Effector memory CD8-positive, alpha-beta T cell (primary cell): ENCODE data around the gene GATA3.

Experiments used
- ATAC-seq: fragments of 150-1000 bp; cut with Tn5 transposase; replicated peaks from 2 replicates; pipeline ENCODE4 v1.10.0; 2021; ENCODE audit warnings: mild to moderate bottlenecking, moderate library complexity
- DNase-seq, 3 experiments: peaks; one replicate each; pipeline ENCODE4 v3.0.0; 2021
- H3K27ac Mint-ChIP-seq, 2 donors: one replicate each; pipeline ENCODE4 v1.8.0; 2022; ENCODE audit warnings: mild to moderate bottlenecking in 2 of 2, mixed read lengths in 2 of 2, moderate library complexity in 2 of 2
- H3K27me3 Mint-ChIP-seq, 2 donors: one replicate each; pipeline ENCODE4 v1.8.0; 2022; ENCODE audit warnings: mixed read lengths in 2 of 2
- H3K36me3 Mint-ChIP-seq: one replicate; pipeline ENCODE4 v1.8.0; 2022; ENCODE audit warnings: mild to moderate bottlenecking, moderate library complexity, mixed read lengths; ENCODE audit not compliant: insufficient read depth
- H3K4me1 Mint-ChIP-seq, 2 donors: one replicate each; pipeline ENCODE4 v1.8.0; 2022; ENCODE audit warnings: low read depth in 2 of 2, mixed read lengths in 2 of 2
- H3K4me3 Mint-ChIP-seq, 2 donors: one replicate each; pipeline ENCODE4 v1.8.0; 2022; ENCODE audit warnings: mild to moderate bottlenecking in 2 of 2, mixed read lengths in 2 of 2, moderate library complexity in 2 of 2
- H3K9me3 Mint-ChIP-seq, 2 donors: one replicate each; pipeline ENCODE4 v1.8.0; 2022; ENCODE audit warnings: mixed read lengths in 2 of 2

Gene GATA3

DNA sequence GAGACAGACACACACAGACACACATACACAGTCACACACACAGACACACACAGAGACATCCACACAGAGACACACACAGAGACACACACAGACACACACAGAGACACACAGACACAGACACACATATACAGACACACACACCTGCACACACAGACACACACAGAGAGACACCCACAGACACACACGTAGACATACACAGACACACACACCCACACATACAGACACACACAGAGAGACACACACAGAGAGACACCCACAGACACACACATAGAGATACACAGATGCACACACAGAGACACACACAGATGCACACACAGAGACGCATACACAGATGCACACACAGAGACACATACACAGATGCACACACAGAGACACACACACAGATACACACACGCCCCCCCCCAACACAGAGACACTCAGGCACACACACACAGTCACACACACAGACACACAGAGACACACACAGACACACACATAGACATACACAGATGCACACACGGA is 58.5 kb downstream of the GATA3 start:
- ATAC-seq (no peak), DNase-seq (no peak)
- Mint-ChIP-seq H3K9me3 (no peaks in the 10 kb centered on the region), H3K27ac (no peak overlapping the region), H3K27me3 (no peaks in the 10 kb centered on the region), H3K36me3 (no peaks in the 10 kb centered on the region), H3K4me1 (peaks cover 0 to 3% of the 10 kb centered on the region in 2 donors), H3K4me3 (no peak overlapping the region)

DNA sequence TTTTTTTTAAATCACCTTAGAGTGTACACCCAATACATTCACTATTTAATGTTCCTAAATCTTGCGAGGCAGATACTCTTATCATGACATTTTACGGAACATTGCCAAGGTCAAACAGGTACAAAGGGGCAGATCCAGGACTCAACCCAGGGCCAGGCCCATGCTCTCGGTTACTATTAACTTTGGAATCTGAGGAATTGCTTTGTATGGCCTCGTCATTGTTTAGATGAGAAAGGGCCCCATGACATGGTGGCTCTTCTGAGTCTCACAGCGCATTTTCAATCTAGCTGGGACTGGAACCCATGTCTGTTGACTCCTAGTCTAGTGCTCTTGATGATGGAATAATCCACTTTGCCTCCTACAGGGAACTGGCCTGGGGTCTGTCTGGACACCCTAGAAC is 59.1 kb downstream of the GATA3 start:
- no peak overlapping the region for H3K27ac Mint-ChIP-seq
- no peaks in the 10 kb centered on the region for H3K9me3 Mint-ChIP-seq
- ATAC-seq (no peak), DNase-seq (no peak)
- no peak overlapping the region for H3K4me3 Mint-ChIP-seq
- H3K36me3 Mint-ChIP-seq, result no peaks in the 10 kb centered on the region
- peaks cover 0 to 3% of the 10 kb centered on the region in 2 donors for H3K4me1 Mint-ChIP-seq
- H3K27me3 Mint-ChIP-seq, result no peaks in the 10 kb centered on the region

DNA sequence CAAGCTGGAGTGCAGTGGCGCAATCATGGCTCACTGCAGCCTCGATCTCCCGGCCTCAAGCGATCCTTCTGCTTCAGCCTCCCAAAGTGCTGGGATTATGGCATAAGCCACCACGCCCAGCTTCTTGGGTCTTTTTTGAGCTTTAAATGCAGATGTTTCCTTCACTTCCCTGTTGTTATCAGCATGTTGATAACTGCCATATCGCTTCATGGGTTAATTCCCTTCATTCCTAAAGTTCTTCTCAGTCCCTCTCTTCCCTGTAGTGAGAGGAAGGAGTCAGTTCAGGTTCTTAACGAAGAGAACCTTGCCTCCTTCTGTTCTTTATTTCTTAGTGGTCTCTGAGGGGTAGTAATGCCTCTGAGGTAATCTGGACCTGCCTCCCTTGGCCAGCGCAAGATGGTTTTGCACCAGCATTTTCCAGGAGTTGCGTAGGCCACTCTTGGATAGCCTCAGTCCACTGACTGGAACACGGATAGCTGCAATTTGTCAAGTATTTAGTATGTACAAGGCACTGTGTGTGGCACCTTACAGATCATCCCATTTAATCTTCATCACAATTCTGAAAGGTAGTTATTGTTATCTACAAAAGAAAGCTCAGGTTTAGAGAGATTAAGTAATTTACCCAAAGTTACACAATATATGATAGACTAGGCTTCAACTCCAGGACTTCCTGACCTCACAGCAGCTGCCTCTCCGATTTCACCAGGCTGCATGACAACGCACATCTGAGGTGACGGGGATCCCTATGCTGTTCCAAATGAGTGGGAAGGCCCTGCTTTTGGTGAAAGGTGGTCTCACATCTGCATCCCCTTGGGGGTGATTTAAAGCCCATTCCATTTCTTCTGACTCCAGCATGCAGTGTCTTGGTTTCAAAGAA is 60.5 kb downstream of the GATA3 start:
- no peaks in the 10 kb centered on the region for H3K9me3 Mint-ChIP-seq
- H3K27ac Mint-ChIP-seq, result no peak overlapping the region
- H3K36me3 Mint-ChIP-seq, result no peaks in the 10 kb centered on the region
- H3K4me1 Mint-ChIP-seq, result peaks cover 0 to 3% of the 10 kb centered on the region in 2 donors
- DNase-seq (no peak), ATAC-seq (no peak)
- no peaks in the 10 kb centered on the region for H3K27me3 Mint-ChIP-seq
- H3K4me3 Mint-ChIP-seq, result no peak overlapping the region

DNA sequence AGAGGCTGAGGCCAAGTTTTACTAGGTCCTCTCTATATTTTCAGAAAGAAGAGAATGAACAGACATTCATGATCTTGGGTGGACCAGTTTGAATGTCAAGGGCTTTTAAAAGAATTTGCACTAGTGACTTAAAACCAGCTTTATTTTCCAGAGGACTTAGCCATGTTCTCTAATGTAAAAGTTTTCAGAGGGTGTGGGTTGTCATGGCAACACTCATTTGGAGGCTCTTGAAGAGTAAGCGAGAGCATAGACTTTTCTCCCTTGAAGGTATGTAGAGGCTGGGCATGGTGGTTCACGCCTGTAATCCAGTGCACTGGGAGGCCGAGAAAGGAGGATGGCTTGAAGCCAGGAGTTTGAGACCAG is 61.1 kb downstream of the GATA3 start:
- H3K9me3 Mint-ChIP-seq, result no peaks in the 10 kb centered on the region
- H3K4me3 Mint-ChIP-seq, result no peak overlapping the region
- H3K36me3 Mint-ChIP-seq, result no peaks in the 10 kb centered on the region
- DNase-seq, result no peak
- H3K4me1 Mint-ChIP-seq, result peaks cover 0 to 3% of the 10 kb centered on the region in 2 donors
- H3K27ac Mint-ChIP-seq, result no peak overlapping the region
- H3K27me3 Mint-ChIP-seq, result no peaks in the 10 kb centered on the region
- no peak for ATAC-seq

DNA sequence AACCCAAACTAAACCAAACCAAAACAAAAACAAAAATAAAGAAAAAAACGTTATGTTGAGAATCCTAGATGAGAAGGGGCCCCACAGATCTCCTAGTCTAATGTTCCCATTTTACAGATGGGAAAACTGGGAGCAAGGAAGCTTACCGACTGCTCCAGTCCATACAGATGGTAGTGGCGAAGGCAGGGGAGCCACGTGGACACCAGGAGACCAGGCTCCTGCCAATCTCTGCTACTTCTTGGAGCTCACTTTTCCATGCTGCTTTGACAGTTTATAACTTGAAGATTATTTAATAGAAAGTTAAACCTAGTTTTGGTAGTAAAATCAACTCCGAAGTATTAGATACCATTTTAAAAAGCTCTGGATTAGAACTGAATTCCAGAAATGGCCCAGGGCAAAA is 62.0 kb downstream of the GATA3 start:
- DNase-seq (no peak), ATAC-seq (no peak)
- Mint-ChIP-seq H3K36me3 (no peaks in the 10 kb centered on the region), H3K9me3 (no peaks in the 10 kb centered on the region), H3K27me3 (no peaks in the 10 kb centered on the region), H3K4me1 (peaks cover 0 to 3% of the 10 kb centered on the region in 2 donors), H3K4me3 (no peak overlapping the region), H3K27ac (peak overlapping the region in 1 of 2 donors; percentile 20)

DNA sequence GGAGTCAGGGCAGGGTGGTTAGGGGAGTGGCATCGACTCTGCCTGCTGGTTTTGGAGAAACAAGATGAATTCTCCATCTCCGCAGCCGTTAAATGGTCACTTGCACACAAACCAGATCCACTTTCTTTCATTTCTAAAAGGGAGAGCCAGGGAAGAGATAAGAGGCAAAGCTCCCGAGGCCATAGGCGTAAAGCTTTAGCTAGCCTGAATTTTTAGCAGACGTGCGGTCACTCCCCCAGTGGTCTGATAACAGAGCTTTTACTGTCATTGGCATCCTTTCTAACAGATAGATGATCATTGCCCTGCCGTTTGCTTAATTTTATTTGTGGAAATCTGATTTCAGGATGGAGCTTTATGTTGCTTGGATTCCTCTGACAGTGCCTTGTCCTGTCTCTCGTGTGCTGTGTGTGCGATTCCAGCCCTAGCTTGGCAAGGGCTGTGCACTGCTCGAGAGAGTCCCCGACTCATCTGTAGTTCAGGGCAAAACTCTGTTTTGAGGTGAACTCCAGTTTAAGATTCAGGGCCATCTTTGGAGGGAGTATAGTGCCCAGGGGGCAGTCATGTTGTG is 62.5 kb downstream of the GATA3 start:
- H3K36me3 Mint-ChIP-seq, result no peaks in the 10 kb centered on the region
- DNase-seq (no peak), ATAC-seq (no peak)
- no peak overlapping the region for H3K4me3 Mint-ChIP-seq
- no peaks in the 10 kb centered on the region for H3K9me3 Mint-ChIP-seq
- H3K4me1 Mint-ChIP-seq, result peaks cover 0 to 3% of the 10 kb centered on the region in 2 donors
- no peaks in the 10 kb centered on the region for H3K27me3 Mint-ChIP-seq
- H3K27ac Mint-ChIP-seq, result no peak overlapping the region

DNA sequence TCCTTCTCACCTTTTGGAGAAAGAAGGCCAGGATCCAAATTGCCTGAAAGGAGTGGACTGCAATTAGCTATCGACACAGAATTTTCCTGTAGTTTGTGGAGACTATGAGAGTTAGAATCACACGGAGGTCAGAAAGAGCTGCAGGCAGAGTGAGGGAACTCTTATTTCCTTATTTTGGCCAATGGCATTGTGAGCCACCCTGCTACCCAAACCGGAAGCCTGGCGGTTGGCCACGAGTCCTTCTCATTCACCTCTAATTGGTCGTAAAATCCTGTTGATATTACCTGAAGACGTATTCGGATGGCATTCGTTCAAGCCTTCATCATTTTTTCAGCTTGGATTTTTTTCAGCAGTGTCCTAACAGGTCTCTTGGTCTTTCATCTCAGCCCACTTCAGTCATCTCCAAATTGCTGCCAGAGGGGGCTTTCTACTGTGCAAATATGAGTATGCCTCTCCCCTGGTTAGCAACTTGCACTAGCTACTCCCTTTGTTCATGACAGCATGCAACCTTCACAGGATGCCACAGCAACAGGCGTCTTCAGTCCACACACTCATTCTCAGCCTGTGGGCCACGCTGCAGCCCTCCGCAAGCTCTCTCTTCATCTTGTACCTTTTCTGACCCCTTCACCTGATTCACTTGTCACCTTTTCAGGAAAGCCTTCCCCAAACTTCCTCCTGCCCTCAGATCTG is 66.9 kb downstream of the GATA3 start:
- ATAC-seq (peak; percentile 26), DNase-seq (no peak)
- H3K4me3 Mint-ChIP-seq, result peak overlapping the region in 1 of 2 donors; percentile 15
- H3K27me3 Mint-ChIP-seq, result no peaks in the 10 kb centered on the region
- no peaks in the 10 kb centered on the region for H3K36me3 Mint-ChIP-seq
- H3K27ac Mint-ChIP-seq, result peak overlapping the region in 1 of 2 donors; percentile 5
- H3K9me3 Mint-ChIP-seq, result no peaks in the 10 kb centered on the region
- H3K4me1 Mint-ChIP-seq, result peaks cover 0 to 3% of the 10 kb centered on the region in 2 donors

DNA sequence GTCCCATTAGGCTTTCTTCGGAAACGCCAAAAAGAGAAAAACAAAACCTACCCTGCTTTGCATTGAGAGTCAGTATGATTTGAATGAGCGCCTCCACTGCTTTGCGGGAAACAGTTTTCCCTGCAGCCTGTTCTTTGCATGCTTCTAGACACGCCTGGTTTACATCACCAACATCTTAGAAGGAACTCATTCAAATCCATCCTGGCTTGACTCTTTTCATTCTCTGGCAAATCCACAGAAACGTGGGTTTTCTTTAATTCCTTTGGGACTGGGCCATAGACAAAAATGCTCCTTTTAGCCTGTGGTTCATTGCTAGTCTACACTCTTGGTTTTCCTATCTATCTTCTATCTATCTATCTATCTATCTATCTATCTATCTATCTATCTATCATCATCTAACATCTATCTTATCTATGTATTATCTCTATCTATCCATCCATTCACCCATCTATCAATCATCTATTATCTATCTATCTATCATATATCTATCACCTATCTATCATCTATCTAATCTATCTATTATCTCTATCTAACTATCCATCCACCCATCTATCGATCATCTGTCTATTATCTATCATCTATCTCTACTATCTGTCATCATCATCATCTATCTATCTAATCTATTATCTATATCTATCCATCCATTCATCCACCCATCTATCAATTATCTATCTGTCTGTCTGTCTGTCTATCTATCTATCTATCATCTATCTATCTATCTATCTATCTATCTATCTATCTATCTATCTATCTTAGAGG is 68.3 kb downstream of the GATA3 start:
- H3K27ac Mint-ChIP-seq, result no peak overlapping the region
- DNase-seq (no peak), ATAC-seq (no peak)
- H3K36me3 Mint-ChIP-seq, result no peaks in the 10 kb centered on the region
- H3K9me3 Mint-ChIP-seq, result no peaks in the 10 kb centered on the region
- no peaks in the 10 kb centered on the region for H3K27me3 Mint-ChIP-seq
- H3K4me3 Mint-ChIP-seq, result no peak overlapping the region
- peaks cover 0 to 7% of the 10 kb centered on the region in 2 donors for H3K4me1 Mint-ChIP-seq

DNA sequence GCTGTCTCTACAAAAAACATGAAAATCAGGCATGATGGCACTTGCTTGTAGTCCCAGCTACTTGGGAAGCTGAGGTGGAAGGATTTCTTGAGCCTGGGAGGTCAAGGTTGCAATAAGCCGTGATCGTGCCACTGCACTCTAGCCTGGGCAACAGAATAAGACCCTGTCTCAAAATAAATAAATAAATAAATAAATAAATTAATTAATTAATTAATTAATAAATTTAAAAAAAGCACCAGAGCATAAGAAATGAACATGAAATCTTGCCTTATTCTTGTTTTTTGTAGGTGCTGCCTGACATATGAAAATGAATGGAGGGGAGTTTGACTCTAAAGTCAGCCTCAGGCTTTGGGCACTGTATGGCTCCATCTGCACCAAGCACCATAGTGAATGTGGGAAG is 69.9 kb downstream of the GATA3 start:
- Mint-ChIP-seq H3K36me3 (no peaks in the 10 kb centered on the region), H3K4me1 (peaks cover 0 to 7% of the 10 kb centered on the region in 2 donors), H3K9me3 (no peaks in the 10 kb centered on the region), H3K4me3 (no peak overlapping the region), H3K27ac (no peak overlapping the region), H3K27me3 (no peaks in the 10 kb centered on the region)
- DNase-seq (no peak), ATAC-seq (no peak)
